GM19324 (cell line): ENCODE measurements around the gene B3GALT5.
"Not testable (repeated sequence)": the region's sequence is repeated elsewhere in the genome, so short reads cannot be mapped to it uniquely, and the experiment has no call there.

Experiments
- ATAC-seq: cut with Tn5 transposase; IDR thresholded peaks from one replicate; pipeline ENCODE4 v1.9.1; 2021; ENCODE audit warnings: mild to moderate bottlenecking, moderate library complexity; ENCODE audit not compliant: unreplicated experiment, low FRiP score

The B3GALT5 gene, protein sequence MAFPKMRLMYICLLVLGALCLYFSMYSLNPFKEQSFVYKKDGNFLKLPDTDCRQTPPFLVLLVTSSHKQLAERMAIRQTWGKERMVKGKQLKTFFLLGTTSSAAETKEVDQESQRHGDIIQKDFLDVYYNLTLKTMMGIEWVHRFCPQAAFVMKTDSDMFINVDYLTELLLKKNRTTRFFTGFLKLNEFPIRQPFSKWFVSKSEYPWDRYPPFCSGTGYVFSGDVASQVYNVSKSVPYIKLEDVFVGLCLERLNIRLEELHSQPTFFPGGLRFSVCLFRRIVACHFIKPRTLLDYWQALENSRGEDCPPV

DNA sequence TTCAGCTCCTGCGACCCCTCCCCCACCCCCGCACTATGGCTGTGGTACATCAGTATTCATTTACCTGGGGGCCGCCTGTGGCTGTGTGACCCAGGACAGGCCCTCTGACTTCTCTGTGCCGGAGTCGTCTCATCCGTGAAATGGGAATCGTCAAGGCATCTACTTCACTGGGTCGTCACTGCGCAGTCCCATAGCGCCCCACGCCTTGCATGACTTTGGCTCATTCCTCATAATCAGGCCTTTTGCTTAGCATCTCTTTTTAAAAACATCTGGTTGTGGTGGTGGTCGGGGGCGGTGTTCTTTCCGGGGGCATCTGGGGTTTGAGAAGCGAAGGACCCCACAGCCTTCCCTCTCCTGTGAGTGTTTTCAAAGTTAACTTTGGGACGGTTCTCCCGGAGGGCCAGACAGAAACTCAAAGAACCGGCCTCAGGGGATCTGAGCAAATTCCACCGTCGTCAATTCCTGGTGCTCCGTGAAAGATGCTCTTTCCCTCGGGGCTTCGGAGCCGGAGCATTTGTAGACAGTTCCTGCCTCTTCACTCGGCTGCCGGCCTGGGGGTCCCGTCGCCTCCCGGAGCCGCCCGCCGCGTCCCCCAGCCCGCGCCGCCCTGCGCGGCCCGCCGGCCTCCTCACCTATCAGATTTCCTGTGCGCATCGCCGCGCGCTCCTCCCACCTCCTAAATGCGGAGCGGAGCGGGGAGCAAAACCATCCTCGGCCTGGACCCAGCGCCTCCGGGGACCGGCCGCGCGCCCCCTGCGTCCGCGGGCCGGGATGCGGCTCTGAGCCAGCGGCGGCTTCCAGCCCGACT lies at the start of gene B3GALT5:
Gene B3GALT5 (plus strand): TSS at position 708 of the 808 bp plus-strand sequence. CDS start 47,620 bp downstream, outside the sequence.
- no peak for ATAC-seq

DNA sequence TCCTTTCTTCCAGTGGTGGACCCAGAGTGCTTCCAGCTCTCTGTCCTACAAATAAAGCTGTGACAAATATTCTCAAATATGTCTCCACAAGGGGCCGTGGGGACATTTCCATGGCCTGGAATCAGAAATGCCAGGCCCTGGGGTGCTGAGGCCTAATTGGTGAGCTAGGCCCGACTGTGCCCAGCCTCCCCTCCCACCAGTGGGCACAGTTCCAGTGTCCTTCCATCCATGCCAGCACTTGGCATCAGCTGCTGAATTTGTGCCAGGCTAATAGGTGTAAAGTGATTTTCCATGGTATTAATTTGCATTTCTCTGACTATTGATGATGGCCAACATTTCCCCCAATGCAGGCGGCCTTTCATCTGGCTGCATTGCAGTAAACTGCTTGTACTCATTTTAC lies 48.5 kb upstream of the B3GALT5 start:
- no peak for ATAC-seq

DNA sequence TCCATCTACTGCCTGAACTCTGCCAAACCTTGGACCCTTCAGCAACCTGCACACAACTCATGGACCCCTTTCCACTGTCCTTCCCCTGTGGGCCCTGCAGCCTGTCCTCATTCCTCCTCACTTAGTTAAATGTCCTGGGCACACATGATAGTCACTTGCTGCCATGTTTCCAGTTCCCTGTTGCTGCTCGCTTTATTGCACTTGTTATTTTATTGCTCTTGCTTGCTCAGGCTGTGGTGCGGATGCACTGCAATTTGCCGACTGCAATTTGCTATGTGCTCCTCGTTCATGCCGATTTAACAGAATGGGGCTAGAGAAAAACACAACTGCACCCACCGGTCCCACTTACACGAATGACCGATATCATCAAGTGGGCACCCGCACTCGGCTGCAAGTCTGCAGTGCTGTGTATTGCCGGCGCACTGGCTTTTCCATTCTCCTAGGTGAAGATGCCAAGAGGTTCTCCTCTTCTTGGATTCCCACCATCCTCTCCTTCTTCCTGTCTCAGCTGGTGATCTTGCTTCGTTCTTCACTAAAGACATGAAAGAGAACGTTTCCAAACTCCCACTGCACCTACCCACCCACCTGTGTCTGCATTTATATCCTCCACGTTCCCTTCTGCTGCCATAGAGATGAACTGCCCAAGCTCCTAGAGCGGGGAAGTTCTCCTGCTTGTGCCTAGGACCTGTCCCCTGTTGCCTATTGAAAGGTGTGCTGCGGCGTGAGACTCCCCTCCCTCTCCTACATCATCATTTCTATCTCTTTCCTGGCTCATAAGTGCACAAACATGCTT lies 45.4 kb upstream of the B3GALT5 start:
- ATAC-seq: no peak

DNA sequence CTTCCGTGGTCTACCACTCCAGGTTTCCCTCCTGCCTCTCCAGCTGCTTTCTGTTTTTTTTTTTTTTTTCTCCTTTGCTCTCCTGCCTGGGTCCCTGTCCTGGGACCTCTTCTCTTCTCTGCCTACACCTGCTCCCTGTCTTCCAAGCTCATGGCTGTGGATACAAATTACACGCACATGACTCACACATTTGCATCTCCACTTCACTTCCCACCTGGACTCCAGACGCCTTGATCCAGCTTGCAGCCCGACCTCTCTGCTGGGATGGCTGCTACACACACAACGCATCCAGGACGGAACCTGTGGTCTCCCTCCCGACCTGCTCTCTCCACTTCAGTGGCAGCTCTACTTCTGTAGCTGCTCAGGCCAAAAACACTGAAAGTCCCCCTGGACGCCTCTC lies 44.4 kb upstream of the B3GALT5 start:
- no peak for ATAC-seq

DNA sequence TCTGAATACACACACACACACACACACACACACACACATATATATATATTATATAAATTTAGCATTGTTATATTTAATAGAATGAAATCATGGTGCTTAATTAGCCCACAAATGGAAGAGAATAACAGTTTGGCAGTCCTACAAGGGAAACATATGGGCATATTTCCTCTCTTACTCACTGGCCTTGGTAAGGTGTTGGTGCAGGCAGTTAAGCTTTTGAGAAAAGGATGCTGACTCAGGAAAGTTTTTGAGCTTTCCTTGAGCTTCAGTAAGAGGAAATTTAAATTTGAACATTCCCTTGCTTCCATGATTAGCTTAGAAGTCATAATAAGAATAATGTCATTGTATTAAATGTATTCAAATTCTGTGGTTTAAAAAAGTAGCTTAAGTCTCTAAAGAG lies 37.0 kb upstream of the B3GALT5 start:
- ATAC-seq: no peak

DNA sequence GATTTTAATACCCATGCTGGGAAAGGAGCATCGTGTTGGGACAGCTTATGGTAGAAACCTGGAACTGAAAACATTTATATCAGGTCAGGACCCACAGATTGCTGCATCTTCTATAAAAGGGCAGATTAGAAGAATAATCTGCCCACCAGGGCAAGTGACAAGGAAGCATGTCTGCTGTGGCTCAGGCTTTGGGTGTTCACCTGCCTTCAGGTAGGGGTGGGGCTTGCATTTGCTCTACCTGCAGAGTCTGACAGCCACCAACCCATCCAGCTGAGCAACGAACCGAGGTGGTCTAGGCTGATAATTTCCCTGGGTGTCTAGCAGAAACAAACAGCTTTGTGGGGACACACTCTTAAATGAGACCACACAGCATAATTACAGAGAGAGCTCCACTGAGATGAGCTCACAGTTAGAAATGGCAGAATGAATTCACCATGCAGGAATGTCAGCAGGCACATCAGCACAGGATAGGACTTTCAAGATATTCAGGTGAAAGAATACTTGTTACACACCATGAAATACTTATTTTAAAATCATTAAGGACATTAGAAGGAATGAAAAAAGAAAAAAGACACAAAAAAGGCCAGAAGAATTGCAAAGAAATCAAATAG lies 36.1 kb upstream of the B3GALT5 start:
- ATAC-seq: no peak

DNA sequence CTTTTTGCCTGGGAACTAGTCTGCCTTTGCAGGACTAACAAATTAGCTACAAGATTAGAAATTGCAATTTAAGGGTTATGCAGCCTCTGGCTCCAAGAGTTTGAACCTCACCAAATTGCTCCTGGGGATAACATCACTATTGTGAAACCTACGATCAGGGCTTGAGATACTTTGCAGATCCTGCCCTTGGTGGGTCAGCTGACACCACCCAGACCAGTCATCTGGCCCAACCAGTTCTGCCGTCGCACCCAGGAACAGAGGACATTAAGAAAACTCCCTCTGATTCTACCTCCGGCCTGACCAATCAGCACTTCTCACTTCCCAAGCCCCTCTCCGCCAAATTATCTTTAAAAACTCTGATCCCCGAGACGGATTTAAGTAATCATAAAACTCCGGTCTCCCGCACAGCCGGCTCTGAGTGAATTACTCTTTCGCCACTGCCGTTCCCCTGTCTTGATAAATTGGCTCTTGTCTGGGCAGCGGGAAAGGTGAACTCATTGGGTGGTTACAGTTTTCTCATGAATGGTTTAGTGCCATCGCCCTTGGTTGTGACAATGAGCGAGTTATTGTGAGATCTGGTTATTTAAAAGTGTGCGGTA lies 32.9 kb upstream of the B3GALT5 start:
- ATAC-seq: no peak

DNA sequence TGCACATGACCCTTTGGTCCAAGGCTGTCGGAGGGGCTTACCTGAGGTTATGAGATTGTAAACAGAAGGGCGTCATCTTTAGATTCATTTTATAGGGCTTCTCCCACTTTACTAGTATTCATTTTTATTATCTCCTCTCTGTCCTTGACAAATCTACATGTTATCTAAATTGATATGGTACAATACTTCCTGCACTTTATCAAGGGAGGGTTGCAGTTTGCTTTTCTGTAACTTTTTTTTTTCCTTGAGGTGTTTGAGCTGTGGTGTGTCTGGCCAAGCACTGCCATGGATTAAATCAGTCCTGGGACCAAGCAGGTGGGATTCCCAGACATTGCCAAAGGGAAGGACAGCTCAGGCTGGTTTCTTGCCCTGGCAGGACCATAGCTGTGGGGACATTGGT lies 32.0 kb upstream of the B3GALT5 start:
- ATAC-seq: no peak

DNA sequence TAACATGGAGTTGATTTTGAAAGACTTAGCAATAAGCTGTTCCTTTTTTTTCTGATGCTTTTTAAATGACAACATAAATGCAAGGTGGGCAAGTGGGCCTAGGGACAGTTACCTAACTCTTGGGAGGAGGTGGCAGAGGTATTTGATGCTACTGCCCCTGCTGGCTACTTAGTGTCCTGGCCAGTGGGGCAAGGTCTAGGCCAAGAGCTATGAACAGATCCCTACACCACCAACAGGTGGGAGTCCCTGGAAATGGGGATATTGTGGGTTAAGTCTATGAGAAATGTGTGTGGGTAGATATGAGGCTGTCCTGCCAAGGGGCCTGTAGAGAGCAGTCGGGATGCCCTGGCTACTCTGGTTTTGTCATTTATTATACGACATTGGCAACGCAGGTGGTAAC lies 31.3 kb upstream of the B3GALT5 start:
- ATAC-seq: no peak

DNA sequence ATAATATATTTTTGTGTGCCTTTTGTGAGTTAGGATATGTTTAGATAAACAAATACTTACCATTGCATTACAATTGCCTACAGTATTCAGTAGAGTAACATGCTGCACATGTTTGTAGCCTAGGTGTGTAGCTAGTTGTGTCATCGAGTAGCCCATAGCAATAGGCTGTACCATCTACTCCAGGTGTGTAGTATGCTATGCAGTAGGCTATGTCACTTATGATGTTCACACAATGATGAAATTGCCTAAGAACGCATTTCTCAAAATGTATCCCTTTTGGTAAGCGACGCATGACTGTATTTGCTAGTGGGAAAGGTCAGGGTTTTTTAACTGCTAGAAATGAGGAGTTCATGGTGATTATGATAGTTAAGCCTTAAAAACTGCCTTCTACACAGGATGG lies 30.0 kb upstream of the B3GALT5 start:
- no peak for ATAC-seq

DNA sequence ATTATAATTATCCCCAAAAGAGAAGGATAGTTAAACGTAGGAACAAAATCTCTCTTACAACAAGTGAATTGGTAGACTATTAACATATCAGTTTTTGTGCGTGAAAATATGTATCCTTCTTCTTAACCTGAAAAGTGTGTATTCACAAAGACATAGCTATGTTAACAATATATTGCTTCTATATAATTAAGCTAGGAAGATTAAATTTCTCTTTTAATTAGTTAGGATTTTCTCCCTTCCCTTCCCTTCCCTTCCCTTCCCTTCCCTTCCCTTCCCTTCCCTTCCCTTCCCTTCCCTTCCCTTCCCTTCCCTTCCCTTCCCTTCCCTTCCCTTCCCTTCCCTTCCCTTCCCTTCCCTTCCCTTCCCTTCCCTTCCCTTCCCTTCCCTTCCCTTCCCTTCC lies 29.2 kb upstream of the B3GALT5 start:
- ATAC-seq: not testable (repeated sequence)

DNA sequence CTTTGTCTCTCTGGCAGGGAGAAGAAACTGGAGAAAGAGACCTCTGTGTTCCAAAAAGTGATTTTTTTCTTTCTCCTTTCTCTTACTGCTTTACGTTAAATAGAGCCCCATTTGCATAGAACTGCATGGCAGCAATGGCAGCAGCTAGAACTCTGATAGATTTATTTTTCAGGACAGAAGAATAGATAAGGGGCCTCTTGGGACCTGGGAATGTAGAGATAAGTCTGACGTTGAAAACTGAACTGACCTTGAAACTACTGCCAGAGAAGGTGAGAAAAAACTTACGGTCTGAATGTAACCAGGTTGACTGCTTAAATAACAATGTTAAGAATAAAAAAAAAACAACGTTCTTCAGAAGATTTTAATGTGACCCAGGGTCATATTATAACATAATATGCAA lies 25.4 kb upstream of the B3GALT5 start:
- no peak for ATAC-seq

DNA sequence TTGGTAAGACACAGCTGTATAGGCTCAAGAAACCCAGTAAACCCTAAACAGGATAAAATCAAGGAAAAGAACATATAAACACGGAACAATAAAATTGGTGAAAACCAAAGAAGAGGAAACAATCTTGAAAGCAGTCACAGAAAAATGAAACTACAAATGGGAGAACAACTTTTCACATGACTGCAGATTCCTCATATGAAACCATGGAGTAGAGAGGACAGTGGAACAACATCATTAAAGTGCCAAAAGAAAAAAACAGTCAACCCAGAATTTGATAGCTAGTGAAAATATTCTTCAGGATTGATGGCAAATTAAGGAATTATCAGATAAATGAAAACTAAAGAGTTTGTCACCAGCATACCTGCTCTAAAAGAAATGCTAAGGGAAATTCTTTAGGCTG lies 23.9 kb upstream of the B3GALT5 start:
- no peak for ATAC-seq

DNA sequence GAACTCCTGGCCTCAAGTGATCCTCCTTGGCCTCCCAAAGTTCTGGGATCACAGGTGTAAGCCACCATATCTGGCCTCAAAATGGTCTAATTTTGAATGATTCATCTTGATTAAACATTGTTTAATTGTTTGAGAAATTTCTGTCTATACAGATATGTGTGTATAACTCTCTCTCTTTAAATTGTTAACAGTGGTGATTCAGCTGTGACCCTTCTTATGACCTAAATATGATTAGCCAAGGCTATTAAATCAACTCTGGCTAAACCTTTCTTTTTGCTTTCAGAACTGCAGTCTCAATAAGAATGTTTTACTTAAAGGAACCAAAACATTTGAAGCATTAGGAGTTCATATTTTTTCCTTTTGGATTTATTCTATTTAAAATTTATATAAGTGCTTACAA lies 19.2 kb upstream of the B3GALT5 start:
- ATAC-seq: no peak

DNA sequence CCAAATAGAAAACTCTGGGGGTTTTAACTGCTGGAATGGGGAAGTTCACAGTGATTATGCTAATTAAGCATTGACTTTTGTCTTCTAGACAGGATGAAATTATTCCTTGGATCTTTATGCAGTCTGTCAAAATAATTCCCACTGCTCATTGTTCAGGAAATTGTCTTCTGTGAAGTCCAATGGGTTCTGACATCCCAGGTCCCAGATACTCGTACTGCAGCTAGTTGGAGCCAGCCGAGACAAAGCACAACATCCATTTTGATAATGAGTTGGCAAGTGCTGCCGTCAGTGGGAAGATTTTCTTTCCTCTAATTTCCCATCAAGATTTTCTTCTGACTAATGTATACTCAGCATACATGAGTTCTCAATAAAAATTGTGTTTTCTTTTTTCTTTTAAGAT lies 17.3 kb upstream of the B3GALT5 start:
- ATAC-seq: no peak

DNA sequence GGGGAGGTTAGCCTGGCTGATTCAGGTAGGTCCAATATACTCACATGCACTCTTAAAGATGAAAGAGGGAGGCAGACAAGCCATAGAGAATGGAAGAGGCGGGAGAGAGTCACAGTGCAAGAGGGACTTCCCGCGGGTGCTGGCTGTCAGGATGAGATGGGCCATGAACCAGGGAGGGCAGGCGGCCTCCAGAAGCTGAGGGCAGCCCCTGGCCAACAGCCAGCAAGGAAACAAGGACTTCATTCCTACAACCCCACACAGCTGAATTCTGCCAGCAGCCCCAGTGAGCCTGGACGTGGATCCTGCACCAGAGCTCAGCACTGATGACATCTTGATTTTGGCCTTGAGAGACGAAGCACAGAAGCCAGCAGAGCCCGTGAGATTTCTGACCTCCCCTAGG lies 15.1 kb upstream of the B3GALT5 start:
- no peak for ATAC-seq

DNA sequence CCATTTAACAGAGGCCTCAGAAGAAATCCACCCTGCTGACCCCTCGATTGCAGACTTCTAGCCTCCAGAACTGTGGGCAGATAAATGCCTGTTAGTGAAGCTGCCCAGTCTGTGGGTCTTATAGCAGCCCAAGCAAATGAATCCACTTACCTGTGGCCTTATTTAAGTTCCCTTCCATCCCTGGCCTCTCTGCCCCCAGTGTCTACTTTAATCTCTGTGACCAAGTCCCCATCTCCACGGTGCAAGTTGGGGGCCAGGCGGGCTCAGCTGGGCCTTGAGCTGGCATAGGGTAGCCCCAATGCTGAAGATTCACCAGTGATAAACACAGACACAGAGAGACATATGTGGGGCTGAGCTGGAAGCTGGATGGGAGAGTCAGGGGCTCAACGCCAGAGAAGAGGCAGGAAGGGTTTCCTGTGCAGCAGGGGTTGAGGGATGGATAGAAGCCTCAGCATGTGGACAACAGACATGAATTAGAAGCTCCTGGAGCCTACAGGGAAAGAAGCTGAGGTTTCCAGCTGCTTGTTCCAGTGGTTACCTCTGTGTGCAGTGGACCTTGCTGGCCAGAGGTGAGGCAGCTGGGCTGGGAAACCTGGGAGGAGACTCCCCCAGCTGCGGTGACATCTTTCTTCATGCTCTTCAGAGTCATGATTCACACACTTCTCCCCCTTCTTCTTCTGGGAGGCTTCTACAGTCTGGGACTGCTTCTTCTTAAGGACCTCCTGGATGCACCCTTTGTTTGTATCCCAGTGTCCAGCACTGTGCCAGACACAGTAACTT lies 13.4 kb upstream of the B3GALT5 start:
- ATAC-seq: no peak

DNA sequence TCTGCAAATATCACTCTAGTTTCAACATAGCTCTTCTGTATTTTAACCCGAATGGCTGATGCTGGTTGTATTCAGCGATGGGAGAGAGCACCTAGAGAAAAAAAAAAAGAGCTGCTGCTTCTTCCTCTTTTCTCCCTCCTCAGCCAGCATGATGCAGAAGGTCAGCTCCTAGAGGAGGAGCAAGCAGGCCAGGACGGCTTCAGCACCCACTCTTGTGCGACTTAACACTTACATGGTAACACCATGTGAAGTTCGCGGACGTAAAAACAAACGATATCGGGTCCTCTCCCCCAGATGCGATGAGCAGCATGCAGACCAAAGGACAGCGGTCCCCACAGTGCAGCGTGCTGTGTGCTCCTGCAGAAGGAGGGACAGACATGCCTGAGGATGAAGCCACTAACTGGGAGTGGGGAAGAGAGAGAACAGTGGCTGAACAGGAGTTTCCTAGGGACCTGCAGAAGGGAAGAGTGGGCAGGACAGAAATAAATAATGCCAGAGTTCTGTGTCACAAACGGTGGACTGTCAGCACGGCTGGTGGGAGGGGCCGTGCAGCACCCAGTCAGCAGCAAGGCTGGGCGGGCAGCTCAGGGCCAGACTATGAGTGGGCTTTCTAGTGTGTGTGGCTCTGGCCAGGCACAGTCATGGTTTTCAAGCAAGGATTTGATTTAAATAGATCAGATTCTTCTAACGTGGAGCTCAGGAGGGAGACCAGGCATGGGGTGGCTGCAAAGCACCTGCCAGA lies 11.4 kb upstream of the B3GALT5 start:
- no peak for ATAC-seq

DNA sequence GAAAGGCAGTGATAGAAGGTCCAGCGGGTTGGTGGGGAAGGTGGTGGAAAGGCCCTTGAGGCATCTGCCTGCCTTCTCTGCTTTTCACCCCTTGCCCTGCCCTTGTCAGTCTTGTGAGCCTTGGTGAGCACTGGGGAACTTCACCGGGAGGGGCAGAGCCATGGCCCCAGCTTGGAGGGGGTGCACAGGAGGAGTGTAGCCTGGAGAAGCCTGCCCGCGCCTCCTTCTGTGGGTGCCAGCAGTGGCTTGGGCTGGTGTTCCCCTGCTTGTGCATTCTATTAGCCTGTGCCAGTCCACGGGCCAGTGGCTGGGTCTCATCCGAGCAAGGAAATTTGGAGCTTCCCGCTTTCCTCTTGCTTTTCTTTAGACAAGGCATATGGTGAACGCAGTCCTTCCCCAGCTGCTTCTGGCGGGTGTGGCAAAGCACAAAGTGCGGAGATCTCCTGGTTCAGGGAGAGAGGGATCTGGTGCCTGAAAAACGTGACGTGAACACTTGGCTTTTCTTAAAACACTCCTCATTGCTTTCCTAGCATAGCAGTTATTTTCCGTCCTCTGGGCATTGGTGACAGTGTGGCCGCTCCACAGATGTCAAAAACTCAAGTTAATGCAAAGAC lies 10.6 kb upstream of the B3GALT5 start:
- ATAC-seq: no peak
